ENCODE measurements around the gene PRR20E. TPM values are rescaled to one million over a fixed set of nuclear protein-coding genes. Genes with fewer than 3 reads are reported as not detected.
"Not testable (repeated sequence)": the region's sequence is repeated elsewhere in the genome, so short reads cannot be mapped to it uniquely, and the experiment has no call there.

Gene PRR20E
- total RNA-seq, 3 donors from 2014 or later (not counting 1 experiment from before 2014, with no cell fraction given), result not detected

- H3K36me3 ChIP-seq (ENCODE audit: control insufficient read depth, insufficient read depth, low read length); ATAC-seq; H3K4me3 ChIP-seq (ENCODE audit: low read length); H3K27me3 ChIP-seq (ENCODE audit: control insufficient read depth, insufficient read depth, low read length); H3K4me1 ChIP-seq (ENCODE audit: control insufficient read depth, insufficient read depth, low read length); H3K9me3 Mint-ChIP-seq; H3K4me1 Mint-ChIP-seq; H3K27ac Mint-ChIP-seq; H3K27me3 Mint-ChIP-seq (ENCODE audit: low read depth in 2 of 2); H3K9me3 ChIP-seq (ENCODE audit: control insufficient read depth, insufficient read depth, low read length); H3K4me3 Mint-ChIP-seq; H3K36me3 Mint-ChIP-seq; DNase-seq; intact Hi-C loops (cut with micrococcal nuclease); H3K27ac ChIP-seq (ENCODE audit: low read length): not testable (repeated sequence)
- no CpG with 5 or more reads among the region's 22 CpGs for WGBS (ENCODE audit: insufficient coverage)
These were observed 13.2 kb upstream of the PRR20E start, which contains the start of gene PRR20C for GRCh38 chr13:57153761-57154160. Gene PRR20C, plus strand, starts transcription at chr13:57154061. Its CDS starts 387 bp downstream, at chr13:57154448.

DNA sequence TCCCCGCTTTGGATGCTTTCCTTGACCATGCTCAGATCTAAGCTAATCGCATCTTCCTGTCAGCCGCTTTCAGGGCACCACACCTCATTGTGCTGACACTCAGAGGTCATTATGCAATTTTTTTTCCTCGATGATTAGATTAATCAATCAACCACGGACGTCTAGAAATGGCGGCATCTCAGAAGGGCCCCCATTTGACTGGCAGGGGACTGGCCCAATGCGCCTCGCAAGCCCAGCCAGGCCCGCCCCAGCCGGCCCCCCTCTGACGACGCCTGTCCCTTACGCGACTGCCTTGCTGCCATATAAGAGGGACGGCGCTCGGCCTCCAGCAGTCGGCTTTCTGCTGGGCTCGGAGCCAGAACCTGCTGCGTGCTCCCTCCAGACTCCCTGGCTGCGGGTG lies 6.7 kb upstream of the PRR20E start, which contains the start of gene PRR20D:
PRR20D (plus strand) TSS at position 301 of the 400 bp plus-strand sequence. CDS start 387 bp downstream, outside the sequence.
- H3K4me3 ChIP-seq (ENCODE audit: low read length); H3K4me1 Mint-ChIP-seq; H3K27ac Mint-ChIP-seq; ATAC-seq; H3K36me3 ChIP-seq (ENCODE audit: control insufficient read depth, insufficient read depth, low read length); H3K27ac ChIP-seq (ENCODE audit: low read length); H3K36me3 Mint-ChIP-seq; H3K27me3 ChIP-seq (ENCODE audit: control insufficient read depth, insufficient read depth, low read length); H3K4me1 ChIP-seq (ENCODE audit: control insufficient read depth, insufficient read depth, low read length); H3K27me3 Mint-ChIP-seq (ENCODE audit: low read depth in 2 of 2); H3K9me3 Mint-ChIP-seq; intact Hi-C loops (cut with micrococcal nuclease); H3K4me3 Mint-ChIP-seq; DNase-seq; H3K9me3 ChIP-seq (ENCODE audit: control insufficient read depth, insufficient read depth, low read length): not testable (repeated sequence)
- WGBS (ENCODE audit: insufficient coverage), result no CpG with 5 or more reads among the region's 22 CpGs

GRCh38 chr13:57191667-57192066 lies 24.7 kb downstream of the PRR20E start:
- WGBS (ENCODE audit: insufficient coverage), result no CpG with 5 or more reads among the region's 1 CpG
- no peak for TF ChIP-seq CTCF (IDR thresholded peaks at IDR 0.05)
- ATAC-seq, result no peak
- intact Hi-C loops (cut with micrococcal nuclease), result no loop called here
- H3K4me1 ChIP-seq (ENCODE audit: control insufficient read depth, insufficient read depth, low read length), result no peaks in the 10 kb centered on the region
- H3K27ac ChIP-seq (ENCODE audit: low read length), result no peak overlapping the region
- H3K4me3 ChIP-seq (ENCODE audit: low read length), result no peak overlapping the region
- no peaks in the 10 kb centered on the region for H3K36me3 ChIP-seq (ENCODE audit: control insufficient read depth, insufficient read depth, low read length)
- Mint-ChIP-seq H3K9me3 (peaks cover 9 to 12% of the 10 kb centered on the region in 2 donors), H3K27ac (no peak overlapping the region), H3K4me3 (no peak overlapping the region), H3K27me3 (ENCODE audit: low read depth in 2 of 2) (no peaks in the 10 kb centered on the region), H3K4me1 (no peaks in the 10 kb centered on the region), H3K36me3 (no peaks in the 10 kb centered on the region)
- DNase-seq, result no peak
- no peaks in the 10 kb centered on the region for H3K9me3 ChIP-seq (ENCODE audit: control insufficient read depth, insufficient read depth, low read length)
- no peaks in the 10 kb centered on the region for H3K27me3 ChIP-seq (ENCODE audit: control insufficient read depth, insufficient read depth, low read length)

- Histone ChIP-seq H3K9me3 (ENCODE audit: control insufficient read depth, insufficient read depth, low read length) (peaks cover 11% of the 10 kb centered on the region), H3K4me1 (ENCODE audit: control insufficient read depth, insufficient read depth, low read length) (no peaks in the 10 kb centered on the region), H3K4me3 (ENCODE audit: low read length) (no peak overlapping the region), H3K27me3 (ENCODE audit: control insufficient read depth, insufficient read depth, low read length) (no peaks in the 10 kb centered on the region), H3K27ac (ENCODE audit: low read length) (no peak overlapping the region), H3K36me3 (ENCODE audit: control insufficient read depth, insufficient read depth, low read length) (no peaks in the 10 kb centered on the region)
- no peak overlapping the region for H3K27ac Mint-ChIP-seq
- no peak overlapping the region for H3K4me3 Mint-ChIP-seq
- H3K9me3 Mint-ChIP-seq, result peaks cover 14 to 23% of the 10 kb centered on the region in 2 donors
- ATAC-seq, result no peak
- intact Hi-C loops (cut with micrococcal nuclease), result no loop called here
- no CpG with 5 or more reads among the region's 1 CpG for WGBS (ENCODE audit: insufficient coverage)
- DNase-seq, result no peak
- H3K36me3 Mint-ChIP-seq, result peaks cover 2% of the 10 kb centered on the region
- no peak for TF ChIP-seq CTCF (IDR thresholded peaks at IDR 0.05)
- H3K4me1 Mint-ChIP-seq, result no peaks in the 10 kb centered on the region
- no peaks in the 10 kb centered on the region for H3K27me3 Mint-ChIP-seq (ENCODE audit: low read depth in 2 of 2)
These were observed 46.0 kb downstream of the PRR20E start for GRCh38 chr13:57212989-57213388.

Other genes starting within 250 kb of the PRR20E start
- gene PRR20A, start 26.3 kb upstream of the PRR20E start, total RNA-seq, result not detected
- gene PRR20B, start 19.7 kb upstream of the PRR20E start, total RNA-seq, result not detected
- not detected for gene PRR20C, start 13.1 kb upstream of the PRR20E start, total RNA-seq
- gene PRR20D, start 6.6 kb upstream of the PRR20E start, total RNA-seq, result not detected